ENCODE measurements around the gene ADO. TPM values are rescaled to one million over a fixed set of nuclear protein-coding genes. Genes with fewer than 3 reads are reported as not detected.

The ADO gene
- total and polyA plus RNA-seq, 9 of the 15 experiments (the other 6 are each of a cell fraction or from before 2014, with no cell fraction given), result 3.0 to 20.0 (median 16.1) TPM

GRCh38 chr10:62816331-62817120, 12.0 kb downstream of the ADO start, which contains the start of gene EGR2 (continued):
- TF ChIP-seq JUND (IDR thresholded peaks at IDR 0.05; ENCODE audit: borderline replicate concordance, low read depth, low read length) (no peak), JUND (tag; IDR thresholded peaks at IDR 0.05; ENCODE audit: borderline replicate concordance, low read depth, low read length) (no peak), HSF4 (CRISPR knock-in tag; IDR thresholded peaks at IDR 0.05; ENCODE audit: borderline replicate concordance) (no peak), HNRNPK (IDR thresholded peaks at IDR 0.05; ENCODE audit: low read depth, low read length, poor library complexity, severe bottlenecking) (no peak), USF2 (CRISPR knock-in tag; IDR thresholded peaks at IDR 0.05) (peak; percentile 87), ZNF217 (CRISPR knock-in tag; IDR thresholded peaks at IDR 0.05) (no peak), HNRNPLL (IDR thresholded peaks at IDR 0.05; ENCODE audit: low read depth, low read length, poor library complexity, severe bottlenecking) (no peak), ARHGAP35 (IDR thresholded peaks at IDR 0.05; ENCODE audit: partially characterized antibody) (no peak), ZBTB5 (IDR thresholded peaks at IDR 0.05) (no peak), SETDB1 (IDR thresholded peaks at IDR 0.05; ENCODE audit: low read length) (no peak), ADNP (tag; IDR thresholded peaks at IDR 0.05) (no peak), E4F1 (CRISPR knock-in tag; IDR thresholded peaks at IDR 0.05; ENCODE audit: borderline replicate concordance) (no peak), SIN3A (IDR thresholded peaks at IDR 0.05; ENCODE audit: borderline replicate concordance in 2 of 2, control insufficient read depth in 1 of 2, low read depth in 2 of 2, low read length in 2 of 2) (peak in 1 of 2 experiments; percentile 45; a peak in 1 of 4 replicates), GABPB1 (CRISPR knock-in tag; IDR thresholded peaks at IDR 0.05) (no peak), ZBTB7A (IDR thresholded peaks at IDR 0.05; ENCODE audit: borderline replicate concordance, control insufficient read depth, low read depth, low read length) (peak; percentile 57; the same call in 1 of the 2 replicates), ZNF146 (CRISPR knock-in tag; IDR thresholded peaks at IDR 0.05; ENCODE audit: unreplicated experiment) (no peak), ESRRB (CRISPR knock-in tag; IDR thresholded peaks at IDR 0.05; ENCODE audit: borderline replicate concordance) (no peak), HDAC8 (tag; IDR thresholded peaks at IDR 0.05) (no peak), HMG20B (CRISPR knock-in tag; IDR thresholded peaks at IDR 0.05) (no peak), FOSL1 (tag; conservative IDR thresholded peaks at IDR 0.05) (no peak), ELF1 (tag; IDR thresholded peaks at IDR 0.05) (peak; percentile 55; the same call in 1 of the 2 replicates), ZNF583 (CRISPR knock-in tag; IDR thresholded peaks at IDR 0.05) (no peak)

Measured in K562 (cell line).